ENCODE data around the gene HS3ST3A1.

- no peak for TF ChIP-seq EZH2phosphoT487 (IDR thresholded peaks at IDR 0.05; ENCODE audit: low read depth, severe bottlenecking, unreplicated experiment)
- TF ChIP-seq, protein P1, sequence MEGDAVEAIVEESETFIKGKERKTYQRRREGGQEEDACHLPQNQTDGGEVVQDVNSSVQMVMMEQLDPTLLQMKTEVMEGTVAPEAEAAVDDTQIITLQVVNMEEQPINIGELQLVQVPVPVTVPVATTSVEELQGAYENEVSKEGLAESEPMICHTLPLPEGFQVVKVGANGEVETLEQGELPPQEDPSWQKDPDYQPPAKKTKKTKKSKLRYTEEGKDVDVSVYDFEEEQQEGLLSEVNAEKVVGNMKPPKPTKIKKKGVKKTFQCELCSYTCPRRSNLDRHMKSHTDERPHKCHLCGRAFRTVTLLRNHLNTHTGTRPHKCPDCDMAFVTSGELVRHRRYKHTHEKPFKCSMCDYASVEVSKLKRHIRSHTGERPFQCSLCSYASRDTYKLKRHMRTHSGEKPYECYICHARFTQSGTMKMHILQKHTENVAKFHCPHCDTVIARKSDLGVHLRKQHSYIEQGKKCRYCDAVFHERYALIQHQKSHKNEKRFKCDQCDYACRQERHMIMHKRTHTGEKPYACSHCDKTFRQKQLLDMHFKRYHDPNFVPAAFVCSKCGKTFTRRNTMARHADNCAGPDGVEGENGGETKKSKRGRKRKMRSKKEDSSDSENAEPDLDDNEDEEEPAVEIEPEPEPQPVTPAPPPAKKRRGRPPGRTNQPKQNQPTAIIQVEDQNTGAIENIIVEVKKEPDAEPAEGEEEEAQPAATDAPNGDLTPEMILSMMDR (IDR thresholded peaks at IDR 0.05; ENCODE audit: poor library complexity): no peak
- TF ChIP-seq EZH2 (IDR thresholded peaks at IDR 0.05; ENCODE audit: borderline replicate concordance): no peak
These were observed 61.2 kb downstream of the HS3ST3A1 start for GRCh38 chr17:13540546-13540945.
